Immature natural killer cell (primary cell): ENCODE results near the gene TRIM42. TPM values are rescaled to one million over a fixed set of nuclear protein-coding genes. Genes with fewer than 3 reads are reported as not detected.

Experiments used
- DNase-seq, 3 donors: peaks; one replicate each; pipeline ENCODE4 v3.0.0; 2022; ENCODE audit warnings: mixed read lengths in 1 of 3
- H3K27ac Mint-ChIP-seq, 6 donors: one replicate each; pipeline ENCODE4 v1.8.0; 2020; ENCODE audit warnings: mixed read lengths in 6 of 6, mild to moderate bottlenecking in 5 of 6, inconsistent platforms in 4 of 6, moderate library complexity in 3 of 6
- H3K27me3 Mint-ChIP-seq, 3 donors: one replicate each; pipeline ENCODE4 v1.8.0; 2020 to 2021; ENCODE audit warnings: low read depth in 3 of 3, mild to moderate bottlenecking in 3 of 3, mixed read lengths in 3 of 3, moderate library complexity in 3 of 3, inconsistent platforms in 1 of 3
- H3K36me3 Mint-ChIP-seq, 3 donors: one replicate each; pipeline ENCODE4 v1.8.0; 2020; ENCODE audit warnings: mixed read lengths in 3 of 3, inconsistent platforms in 2 of 3, mild to moderate bottlenecking in 2 of 3
- H3K4me1 Mint-ChIP-seq, 2 donors: one replicate each; pipeline ENCODE4 v1.8.0; 2020; ENCODE audit warnings: inconsistent platforms in 2 of 2, mild to moderate bottlenecking in 2 of 2, mixed read lengths in 2 of 2, moderate library complexity in 1 of 2
- H3K4me3 Mint-ChIP-seq, 5 donors: one replicate each; pipeline ENCODE4 v1.8.0; 2020; ENCODE audit warnings: mild to moderate bottlenecking in 5 of 5, mixed read lengths in 5 of 5, inconsistent platforms in 3 of 5, moderate library complexity in 3 of 5
- H3K9me3 Mint-ChIP-seq, 6 donors: one replicate each; pipeline ENCODE4 v1.8.0; 2020; ENCODE audit warnings: mild to moderate bottlenecking in 6 of 6, mixed read lengths in 6 of 6, inconsistent platforms in 4 of 6, moderate library complexity in 3 of 6
- polyA plus RNA-seq, 3 donors: library from polyadenylated mRNA; unstranded; fragments of 300-500 nt; fragmentation: Illumina TruSeq; gene quantifications; one replicate each; pipeline ENCODE4 v1.2.3, GENCODE V29; 2021

The TRIM42 gene
- polyA plus RNA-seq, 3 donors from 2014 or later = not detected

DNA sequence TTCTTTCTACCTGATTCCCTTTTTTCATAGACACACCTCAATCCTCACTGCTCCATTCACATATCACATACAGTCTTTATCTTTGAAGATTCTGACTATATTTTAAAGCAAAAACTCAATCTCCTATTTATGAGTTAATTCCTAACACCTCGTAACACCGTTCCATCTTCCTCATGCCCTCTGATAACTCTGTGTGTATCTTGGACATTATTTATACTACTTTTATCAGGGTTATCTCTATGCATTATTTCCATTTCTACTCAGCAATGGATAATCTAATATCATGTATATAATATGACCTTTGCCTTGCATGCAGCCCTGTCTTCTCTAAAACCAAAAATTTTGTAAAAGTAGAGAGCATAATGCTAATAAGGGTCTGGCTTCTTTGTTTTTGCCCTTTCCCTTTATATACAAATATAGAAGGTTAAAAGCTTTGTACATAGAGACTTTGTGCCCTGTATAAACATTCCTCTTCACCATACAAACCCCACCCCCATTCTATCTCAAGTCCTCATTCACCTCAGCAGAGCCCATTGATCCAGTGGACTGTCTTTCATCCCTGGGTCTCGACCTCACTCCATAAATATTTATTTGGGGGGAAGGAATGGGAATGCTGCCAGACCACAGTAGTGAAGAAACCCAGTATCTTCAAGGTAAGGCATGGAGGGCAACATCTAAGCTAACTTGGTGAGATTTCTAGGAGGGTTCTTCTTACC lies 21.8 kb downstream of the TRIM42 start:
- Mint-ChIP-seq H3K4me1 (no peaks in the 10 kb centered on the region), H3K27ac (no peak overlapping the region), H3K4me3 (no peak overlapping the region), H3K36me3 (no peaks in the 10 kb centered on the region), H3K9me3 (peaks cover 0 to 5% (median 0%) of the 10 kb centered on the region in 6 donors), H3K27me3 (peaks cover 0 to 8% (median 7%) of the 10 kb centered on the region in 3 donors)
- DNase-seq = no peak

DNA sequence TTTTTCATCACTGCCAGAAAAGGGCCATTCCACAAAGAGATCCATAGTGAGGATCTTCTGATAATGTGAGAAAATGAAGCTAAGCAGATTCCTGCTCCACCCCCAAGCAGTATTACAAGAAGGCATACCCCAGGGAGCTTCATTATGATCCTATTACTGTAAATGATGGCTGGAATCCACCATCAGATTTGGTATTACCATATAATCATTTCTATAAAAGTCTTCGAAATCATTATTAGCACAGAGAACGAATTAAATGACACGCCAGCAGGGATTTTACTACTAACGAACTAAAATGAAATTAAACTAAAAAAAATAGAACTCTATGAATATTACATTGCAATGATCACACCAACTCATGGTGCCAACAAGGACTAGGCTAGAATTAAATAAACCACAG lies 24.4 kb downstream of the TRIM42 start:
- no peaks in the 10 kb centered on the region for H3K36me3 Mint-ChIP-seq
- H3K27me3 Mint-ChIP-seq = peaks cover 0 to 11% (median 7%) of the 10 kb centered on the region in 3 donors
- DNase-seq = no peak
- no peak overlapping the region for H3K27ac Mint-ChIP-seq
- peaks cover 0 to 6% (median 0%) of the 10 kb centered on the region in 6 donors for H3K9me3 Mint-ChIP-seq
- H3K4me1 Mint-ChIP-seq = no peaks in the 10 kb centered on the region
- no peak overlapping the region for H3K4me3 Mint-ChIP-seq

DNA sequence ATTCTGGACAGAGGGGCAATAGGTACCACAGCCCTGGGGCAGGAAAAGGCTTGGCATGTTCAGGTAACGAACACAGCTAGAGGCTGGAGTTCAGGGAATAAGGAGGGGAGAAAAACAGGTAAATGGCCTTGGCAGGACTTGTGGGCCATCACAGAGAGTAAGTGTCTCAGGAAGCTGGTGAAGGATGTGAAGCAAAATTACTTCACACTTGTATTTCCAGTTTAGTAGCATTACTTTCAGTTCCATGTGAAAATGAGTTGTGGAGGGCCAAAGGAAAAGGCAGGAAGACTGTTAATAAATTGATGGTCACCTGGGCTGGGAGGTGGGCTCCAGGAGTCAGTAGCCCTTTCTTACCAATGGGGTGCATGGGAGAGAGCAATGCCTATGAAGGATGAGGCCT lies 25.6 kb downstream of the TRIM42 start:
- no peak for DNase-seq
- no peak overlapping the region for H3K4me3 Mint-ChIP-seq
- H3K9me3 Mint-ChIP-seq = peaks cover 0 to 8% (median 0%) of the 10 kb centered on the region in 6 donors
- H3K27me3 Mint-ChIP-seq = peaks cover 0 to 11% (median 3%) of the 10 kb centered on the region in 3 donors
- H3K4me1 Mint-ChIP-seq = no peaks in the 10 kb centered on the region
- no peaks in the 10 kb centered on the region for H3K36me3 Mint-ChIP-seq
- H3K27ac Mint-ChIP-seq = no peak overlapping the region

DNA sequence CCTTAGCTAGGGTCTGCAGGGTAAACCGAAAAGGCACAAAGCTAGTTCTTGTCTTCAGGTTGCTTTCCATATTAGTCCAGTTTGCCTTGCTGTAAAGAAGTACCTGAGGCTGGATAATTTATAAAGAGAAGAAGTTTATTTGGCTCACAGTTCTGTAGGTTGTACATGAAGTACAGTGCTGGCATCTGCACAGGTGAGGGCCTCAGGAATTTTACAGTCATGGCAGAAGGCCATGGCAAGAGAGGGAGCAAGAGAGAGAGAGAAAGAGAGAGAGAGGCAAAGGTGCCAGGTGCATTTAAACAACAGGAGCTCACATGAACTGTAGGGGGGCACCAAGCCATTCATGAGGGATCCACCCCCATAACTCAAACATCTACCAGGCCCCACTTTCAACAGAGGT lies 26.9 kb downstream of the TRIM42 start:
- DNase-seq = no peak
- Mint-ChIP-seq H3K27me3 (peaks cover 2 to 7% (median 4%) of the 10 kb centered on the region in 3 donors), H3K4me3 (no peak overlapping the region), H3K4me1 (no peaks in the 10 kb centered on the region), H3K27ac (no peak overlapping the region), H3K9me3 (peaks cover 0 to 8% (median 0%) of the 10 kb centered on the region in 6 donors), H3K36me3 (no peaks in the 10 kb centered on the region)

DNA sequence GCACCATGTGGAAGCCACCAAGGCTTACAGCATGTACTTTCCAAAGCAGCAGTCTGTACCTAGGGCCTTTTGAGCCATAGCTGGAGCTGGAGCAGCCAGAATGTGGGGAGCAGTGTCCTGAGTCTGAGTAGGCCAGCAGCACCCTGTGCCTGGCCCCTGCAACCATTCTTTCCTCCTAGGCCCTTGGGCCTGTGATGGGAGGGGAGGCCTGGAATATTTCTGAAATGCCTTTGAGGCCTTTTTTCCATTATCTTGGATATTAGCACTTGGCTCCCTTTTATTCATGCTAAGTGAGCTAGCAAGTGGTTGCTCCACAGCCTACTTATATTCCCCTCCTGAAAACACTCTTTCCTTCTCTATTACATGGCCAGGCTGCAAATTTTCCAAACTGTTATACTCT lies 28.1 kb downstream of the TRIM42 start:
- Mint-ChIP-seq H3K9me3 (peaks cover 0 to 8% (median 0%) of the 10 kb centered on the region in 6 donors), H3K4me3 (no peak overlapping the region), H3K36me3 (no peaks in the 10 kb centered on the region), H3K4me1 (no peaks in the 10 kb centered on the region), H3K27me3 (peaks cover 2 to 5% (median 4%) of the 10 kb centered on the region in 3 donors), H3K27ac (no peak overlapping the region)
- DNase-seq = no peak

DNA sequence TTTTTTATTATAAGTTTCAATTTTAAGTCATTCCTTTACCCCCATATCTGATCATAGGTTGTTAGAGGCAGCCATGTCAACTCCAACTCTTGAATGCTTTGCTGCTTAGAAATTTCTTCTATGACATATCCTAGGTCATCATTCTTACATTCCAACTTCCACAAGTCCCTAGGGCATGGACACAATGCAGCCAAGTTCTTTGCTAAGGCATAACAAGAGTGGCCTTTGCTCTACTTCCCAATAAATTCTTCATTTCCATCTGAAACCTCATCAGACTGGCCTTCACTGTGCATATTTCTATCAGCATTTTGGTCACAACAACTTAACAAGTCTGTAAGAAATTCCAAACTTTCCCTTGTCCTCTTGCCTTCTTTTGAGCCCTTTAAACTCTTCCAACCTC lies 28.5 kb downstream of the TRIM42 start:
- Mint-ChIP-seq H3K9me3 (peaks cover 0 to 8% (median 0%) of the 10 kb centered on the region in 6 donors), H3K4me3 (no peak overlapping the region), H3K4me1 (no peaks in the 10 kb centered on the region), H3K36me3 (no peaks in the 10 kb centered on the region), H3K27ac (no peak overlapping the region), H3K27me3 (peaks cover 2 to 5% (median 4%) of the 10 kb centered on the region in 3 donors)
- no peak for DNase-seq

GRCh38 chr3:140708815-140709214 lies 31.0 kb downstream of the TRIM42 start:
- H3K4me3 Mint-ChIP-seq = no peak overlapping the region
- peaks cover 0 to 5% (median 0%) of the 10 kb centered on the region in 6 donors for H3K9me3 Mint-ChIP-seq
- no peaks in the 10 kb centered on the region for H3K36me3 Mint-ChIP-seq
- peaks cover 4 to 5% (median 5%) of the 10 kb centered on the region in 3 donors for H3K27me3 Mint-ChIP-seq
- peaks cover 0 to 2% of the 10 kb centered on the region in 2 donors for H3K4me1 Mint-ChIP-seq
- H3K27ac Mint-ChIP-seq = no peak overlapping the region
- no peak for DNase-seq

DNA sequence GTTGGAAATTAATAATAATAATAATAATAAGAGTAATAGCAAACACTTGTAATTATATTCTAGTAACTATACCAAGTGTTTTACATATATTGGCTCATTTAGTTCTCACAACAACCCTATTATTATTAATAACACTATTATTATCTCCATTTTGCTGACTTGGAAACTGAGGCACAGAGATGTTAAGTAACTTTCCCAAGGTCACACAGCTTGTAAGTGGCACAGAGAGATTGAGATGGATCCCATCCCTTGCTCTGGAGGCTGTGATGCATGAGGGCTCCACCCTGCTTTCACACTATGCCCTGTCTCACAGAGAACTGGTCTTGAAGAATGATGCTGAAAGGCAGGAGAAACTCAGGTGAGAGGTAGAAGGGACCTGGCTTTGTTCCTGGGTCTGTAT lies 31.9 kb downstream of the TRIM42 start:
- Mint-ChIP-seq H3K4me1 (peaks cover 0 to 2% of the 10 kb centered on the region in 2 donors), H3K27ac (no peak overlapping the region), H3K36me3 (no peaks in the 10 kb centered on the region)

DNA sequence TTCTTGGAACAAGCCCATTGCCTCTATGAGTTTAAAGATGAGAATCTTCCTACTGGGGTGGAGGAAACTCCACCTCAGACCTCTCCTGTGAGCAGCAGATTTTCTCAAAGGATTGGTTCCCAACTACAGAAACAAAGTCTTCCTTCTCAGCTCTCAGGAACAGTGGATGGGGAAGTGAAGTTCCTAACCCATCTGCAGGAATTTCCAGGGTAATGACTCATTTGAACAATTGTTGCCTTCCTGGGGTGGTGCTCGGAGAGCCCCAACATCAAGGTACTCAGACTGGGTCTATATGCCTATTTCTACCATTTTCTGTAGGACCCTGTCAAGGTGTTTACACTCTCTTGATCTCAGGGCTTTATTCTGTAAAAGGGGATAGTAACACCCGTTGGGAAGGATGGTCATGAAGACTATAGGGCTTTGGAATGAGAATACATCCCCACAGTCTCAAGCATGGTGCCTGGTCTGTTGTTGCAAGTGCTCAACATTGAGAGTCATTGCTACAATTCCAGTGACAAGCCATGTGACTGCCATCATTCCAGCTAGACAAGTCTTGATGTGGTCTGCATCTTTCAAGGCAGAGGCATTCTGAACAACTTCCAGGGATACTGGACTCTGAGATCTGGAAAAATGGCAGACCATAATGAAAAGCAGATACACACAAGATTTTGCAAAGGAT lies 33.0 kb downstream of the TRIM42 start:
- no peak overlapping the region for H3K27ac Mint-ChIP-seq

More for the DNA sequence above, 31.9 kb downstream of the TRIM42 start:
- Mint-ChIP-seq H3K4me3 (no peak overlapping the region), H3K27me3 (peaks cover 3 to 5% (median 4%) of the 10 kb centered on the region in 3 donors), H3K9me3 (peaks cover 0 to 5% (median 0%) of the 10 kb centered on the region in 6 donors)
- no peak for DNase-seq

GRCh38 chr3:140711390-140712035 lies 33.6 kb downstream of the TRIM42 start:
- DNase-seq = no peak
- H3K4me3 Mint-ChIP-seq = no peak overlapping the region
- H3K4me1 Mint-ChIP-seq = peaks cover 0 to 2% of the 10 kb centered on the region in 2 donors
- H3K27me3 Mint-ChIP-seq = peaks cover 0 to 5% (median 4%) of the 10 kb centered on the region in 3 donors
- H3K36me3 Mint-ChIP-seq = no peaks in the 10 kb centered on the region
- peaks cover 0 to 2% (median 0%) of the 10 kb centered on the region in 6 donors for H3K9me3 Mint-ChIP-seq
- no peak overlapping the region for H3K27ac Mint-ChIP-seq

More for the DNA sequence above, 33.0 kb downstream of the TRIM42 start:
- Mint-ChIP-seq H3K4me1 (peaks cover 0 to 2% of the 10 kb centered on the region in 2 donors), H3K36me3 (no peaks in the 10 kb centered on the region), H3K9me3 (peaks cover 0 to 2% (median 0%) of the 10 kb centered on the region in 6 donors), H3K4me3 (no peak overlapping the region), H3K27me3 (peaks cover 3 to 5% (median 4%) of the 10 kb centered on the region in 3 donors)
- no peak for DNase-seq

- peaks cover 0 to 2% of the 10 kb centered on the region in 2 donors for H3K4me1 Mint-ChIP-seq
- peaks cover 0 to 5% (median 4%) of the 10 kb centered on the region in 3 donors for H3K27me3 Mint-ChIP-seq
- no peak for DNase-seq
- no peak overlapping the region for H3K27ac Mint-ChIP-seq
- no peaks in the 10 kb centered on the region for H3K36me3 Mint-ChIP-seq
- peaks cover 0 to 2% (median 0%) of the 10 kb centered on the region in 6 donors for H3K9me3 Mint-ChIP-seq
- no peak overlapping the region for H3K4me3 Mint-ChIP-seq
Measured at GRCh38 chr3:140712301-140712700, 34.4 kb downstream of the TRIM42 start.

DNA sequence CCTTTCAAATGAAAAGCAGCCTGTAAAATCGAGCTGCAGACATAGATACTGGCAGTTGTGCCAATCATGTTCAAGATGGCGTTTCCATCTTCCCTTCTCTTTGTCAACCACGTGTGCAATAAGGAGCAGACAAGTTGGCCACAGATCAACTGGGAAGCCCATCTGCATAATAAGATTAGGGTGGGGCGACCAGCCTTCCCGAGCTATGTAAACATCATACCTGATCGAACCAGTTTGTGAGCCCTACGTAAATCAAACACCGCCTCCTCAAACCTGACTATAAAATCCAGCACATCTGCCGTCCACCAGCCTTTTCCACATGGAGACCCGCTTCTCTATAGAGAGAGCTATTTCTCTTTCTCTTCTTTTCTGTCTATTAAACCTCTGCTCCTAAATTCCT lies 37.2 kb downstream of the TRIM42 start:
- Mint-ChIP-seq H3K27ac (no peak overlapping the region), H3K27me3 (peaks cover 0 to 5% (median 0%) of the 10 kb centered on the region in 3 donors), H3K4me3 (no peak overlapping the region), H3K4me1 (peaks cover 0 to 2% of the 10 kb centered on the region in 2 donors), H3K9me3 (no peaks in the 10 kb centered on the region), H3K36me3 (no peaks in the 10 kb centered on the region)
- DNase-seq = no peak

- no peaks in the 10 kb centered on the region for H3K36me3 Mint-ChIP-seq
- no peak overlapping the region for H3K4me3 Mint-ChIP-seq
- H3K4me1 Mint-ChIP-seq = peaks cover 0 to 2% of the 10 kb centered on the region in 2 donors
- H3K9me3 Mint-ChIP-seq = peaks cover 0 to 6% (median 0%) of the 10 kb centered on the region in 6 donors
- H3K27ac Mint-ChIP-seq = no peak overlapping the region
- no peak for DNase-seq
- H3K27me3 Mint-ChIP-seq = peaks cover 0 to 3% (median 3%) of the 10 kb centered on the region in 3 donors
Measured at GRCh38 chr3:140717921-140718320, 40.1 kb downstream of the TRIM42 start.
